IMR-90 (cell line): ENCODE data around the gene TRIM17. TPM values are rescaled to one million over a fixed set of nuclear protein-coding genes. Genes with fewer than 3 reads are reported as not detected.

ENCODE experiments used
- ATAC-seq: fragments of 200-7000 bp; cut with Tn5 transposase; 2 replicates; pipeline ENCODE4 v1.9.1; 2020; ENCODE audit warnings: low read depth, mild to moderate bottlenecking, moderate library complexity
- BruUV-seq: library from RNA; stranded (reverse); fragments of 400-500 nt; replicated peaks from 2 replicates; lab custom pipeline; 2021; lab: Mats Ljungman, UMichigan
- CTCF ChIA-PET: fragments of 300-600 bp; formaldehyde crosslinking; extraction: SDS; loops from one replicate; lab custom pipeline; 2021; ENCODE audit warnings: antibody characterized with exemption; lab: Yijun Ruan, JAX
- POLR2A ChIA-PET: fragments of 300-600 bp; sonication (Branson Sonifier 250); formaldehyde crosslinking; loops from one replicate; lab custom pipeline; 2022; ENCODE audit warnings: antibody characterized with exemption; ENCODE audit not compliant: unreplicated experiment; lab: Charles Lee
- DNase-seq: peaks from one replicate; pipeline ENCODE4 v3.0.0; 2013
- H2AFZ ChIP-seq: replicated peaks from 2 replicates; pipeline ENCODE3; 2013; ENCODE audit warnings: low read length, mild to moderate bottlenecking; ENCODE audit not compliant: poor library complexity
- H2AK5ac ChIP-seq: 2 replicates; pipeline ENCODE4 v1.6.1; 2013; ENCODE audit warnings: low read depth, low read length, inconsistent platforms
- H2AK9ac ChIP-seq: replicated peaks from 2 replicates; pipeline ENCODE3; 2013; ENCODE audit warnings: mild to moderate bottlenecking, low read depth, low read length, moderate library complexity; ENCODE audit not compliant: poor library complexity
- H2BK120ac ChIP-seq: 2 replicates; pipeline ENCODE4 v1.6.1; 2013; ENCODE audit warnings: low read depth, low read length, inconsistent platforms
- H2BK15ac ChIP-seq: 3 replicates; pipeline ENCODE4 v1.6.1; 2013; ENCODE audit warnings: low read depth, low read length, inconsistent platforms
- H2BK20ac ChIP-seq: 2 replicates; pipeline ENCODE4 v1.6.1; 2013; ENCODE audit warnings: low read depth, mild to moderate bottlenecking, inconsistent platforms, low read length, moderate library complexity
- H2BK5ac ChIP-seq: 2 replicates; pipeline ENCODE4 v1.6.1; 2013; ENCODE audit warnings: mild to moderate bottlenecking, low read depth, low read length, inconsistent platforms; ENCODE audit not compliant: poor library complexity, severe bottlenecking
- H3K14ac ChIP-seq: replicated peaks from 2 replicates; pipeline ENCODE4 v1.6.1; 2013; ENCODE audit warnings: low read depth, low read length, inconsistent platforms
- H3K18ac ChIP-seq: 2 replicates; pipeline ENCODE4 v1.6.1; 2013; ENCODE audit warnings: low read depth, low read length, control low read depth
- H3K23ac ChIP-seq: 2 replicates; pipeline ENCODE4 v1.6.1; 2013; ENCODE audit warnings: low read depth, low read length, inconsistent platforms
- H3K27ac ChIP-seq: 2 replicates; pipeline ENCODE4 v1.5.1; 2013; ENCODE audit warnings: mild to moderate bottlenecking, control low read depth, low read length; ENCODE audit not compliant: insufficient read depth
- H3K27me3 ChIP-seq: 2 replicates; pipeline ENCODE4 v1.6.1; 2013; ENCODE audit warnings: low read length; ENCODE audit not compliant: control insufficient read depth, insufficient read depth
- H3K36me3 ChIP-seq: 2 replicates; pipeline ENCODE4 v1.6.1; 2013; ENCODE audit warnings: low read length, mixed read lengths; ENCODE audit not compliant: control insufficient read depth, insufficient read depth
- H3K4ac ChIP-seq: 2 replicates; pipeline ENCODE4 v1.6.1; 2013; ENCODE audit warnings: low read depth, low read length, inconsistent platforms
- H3K4me1 ChIP-seq: 2 replicates; pipeline ENCODE4 v1.6.1; 2013; ENCODE audit warnings: low read length, mixed read lengths; ENCODE audit not compliant: control insufficient read depth, insufficient read depth
- H3K4me2 ChIP-seq: 2 replicates; pipeline ENCODE4 v1.6.1; 2013; ENCODE audit warnings: low read depth, mild to moderate bottlenecking, control low read depth, low read length, moderate library complexity
- H3K4me3 ChIP-seq: 2 replicates; pipeline ENCODE4 v1.5.1; 2013; ENCODE audit warnings: low read depth, mild to moderate bottlenecking, control low read depth, low read length, moderate library complexity; ENCODE audit not compliant: insufficient read depth
- H3K56ac ChIP-seq: 2 replicates; pipeline ENCODE4 v1.6.1; 2013; ENCODE audit warnings: low read length, inconsistent platforms; ENCODE audit not compliant: insufficient read depth; ENCODE audit errors: extremely low read depth
- H3K79me1 ChIP-seq, 2 experiments: 2 replicates each; pipeline ENCODE4 v1.6.1; 2013; ENCODE audit warnings: low read length in 2 of 2, inconsistent platforms in 1 of 2, low read depth in 1 of 2
- H3K9ac ChIP-seq: 2 replicates; pipeline ENCODE4 v1.6.1; 2013; ENCODE audit warnings: low read depth, low read length, control low read depth
- H3K9me1 ChIP-seq: 2 replicates; pipeline ENCODE4 v1.6.1; 2013; ENCODE audit warnings: low read length, inconsistent platforms; ENCODE audit not compliant: insufficient read depth
- H3K9me3 ChIP-seq: 2 replicates; pipeline ENCODE4 v1.6.1; 2013; ENCODE audit warnings: low read length; ENCODE audit not compliant: control insufficient read depth, insufficient read depth
- H4K20me1 ChIP-seq: 2 replicates; pipeline ENCODE4 v1.6.1; 2013; ENCODE audit warnings: low read length, inconsistent platforms; ENCODE audit not compliant: insufficient read depth
- H4K5ac ChIP-seq: 2 replicates; pipeline ENCODE4 v1.6.1; 2013; ENCODE audit warnings: mild to moderate bottlenecking, low read depth, low read length, control low read depth
- H4K8ac ChIP-seq, 2 experiments: 2 replicates each; pipeline ENCODE4 v1.6.1; 2013; ENCODE audit warnings: low read depth in 2 of 2, low read length in 2 of 2, control low read depth in 1 of 2, inconsistent platforms in 1 of 2
- H4K91ac ChIP-seq: 2 replicates; pipeline ENCODE4 v1.6.1; 2013; ENCODE audit warnings: low read depth, low read length, inconsistent platforms; ENCODE audit not compliant: insufficient read depth
- BHLHE40 ChIP-seq: fragments of 150-350 bp; IDR thresholded peaks from 2 replicates; pipeline ENCODE4 v1.6.1; 2016; ENCODE audit warnings: mild to moderate bottlenecking, low read depth, low read length
- CEBPB ChIP-seq: IDR thresholded peaks from 2 replicates; pipeline ENCODE4 v1.6.1; 2012; ENCODE audit warnings: low read depth, low read length, improper control_type of control experiment
- CHD1 ChIP-seq: IDR thresholded peaks from 2 replicates; pipeline ENCODE4 v1.6.1; 2012; ENCODE audit warnings: low read depth, low read length, improper control_type of control experiment
- ELK1 ChIP-seq: fragments of 150-350 bp; IDR thresholded peaks from 2 replicates; pipeline ENCODE4 v1.6.1; 2016; ENCODE audit warnings: low read depth, mild to moderate bottlenecking, low read length, moderate library complexity, borderline replicate concordance
- MAZ ChIP-seq: IDR thresholded peaks from 2 replicates; pipeline ENCODE4 v1.6.1; 2012; ENCODE audit warnings: low read depth, mild to moderate bottlenecking, low read length, improper control_type of control experiment, moderate library complexity, borderline replicate concordance
- MXI1 ChIP-seq: IDR thresholded peaks from 2 replicates; pipeline ENCODE4 v1.6.1; 2012; ENCODE audit warnings: low read depth, mild to moderate bottlenecking, low read length, moderate library complexity, borderline replicate concordance
- NFE2L2 ChIP-seq: fragments of 150-350 bp; IDR thresholded peaks from 2 replicates; pipeline ENCODE4 v1.6.1; 2016; ENCODE audit warnings: low read depth, mild to moderate bottlenecking, low read length
- POLR2A ChIP-seq: IDR thresholded peaks from 2 replicates; pipeline ENCODE4 v1.6.1; 2012; ENCODE audit warnings: mild to moderate bottlenecking, low read depth, low read length
- RAD21 ChIP-seq: IDR thresholded peaks from 2 replicates; pipeline ENCODE4 v1.6.1; 2012; ENCODE audit warnings: low read length, improper control_type of control experiment
- RFX5 ChIP-seq: IDR thresholded peaks from 2 replicates; pipeline ENCODE4 v1.8.0; 2012; ENCODE audit warnings: low read depth, mild to moderate bottlenecking, low read length, moderate library complexity
- SMC3 ChIP-seq: fragments of 150-350 bp; IDR thresholded peaks from 2 replicates; pipeline ENCODE4 v1.6.1; 2016; ENCODE audit warnings: low read depth, mild to moderate bottlenecking, antibody characterized with exemption, low read length, moderate library complexity
- USF2 ChIP-seq: fragments of 150-350 bp; IDR thresholded peaks from 2 replicates; pipeline ENCODE4 v1.6.1; 2017; ENCODE audit warnings: mild to moderate bottlenecking, antibody characterized with exemption, low read length, low read depth
- WGBS, 2 experiments: methylation state at CpG; one replicate each; pipeline versions ENCODE4 v1.1.5 to v1.1.7; 2013; ENCODE audit warnings: missing lambda C conversion rate in 2 of 2; ENCODE audit not compliant: insufficient read length in 1 of 2; ENCODE audit errors: extremely low coverage in 2 of 2; 5-methylcytosine and 5-hydroxymethylcytosine counted together
- dilution Hi-C: fragments of 300-500 bp; cut with HindIII; formaldehyde crosslinking; loops from one replicate; pipeline ENCODE4 v1.14.3; 2018; ENCODE audit warnings: low sequenced_read_pairs; ENCODE audit not compliant: unreplicated experiment
- in situ Hi-C: fragments of 300-500 bp; cut with MboI; formaldehyde crosslinking; loops from 3 replicates; pipeline ENCODE4 v1.14.3; 2019; ENCODE audit warnings: low sequenced_read_pairs, inconsistent platforms, mixed read lengths
- intact Hi-C: fragments of 100-400 bp; cut with micrococcal nuclease; formaldehyde crosslinking; loops from 2 replicates; pipeline ENCODE4 v1.10.0; 2022
- polyA plus RNA-seq, 3 experiments: library from polyadenylated mRNA; depleted of rRNA; stranded (reverse); fragments of >200 nt; gene quantifications; 2 replicates each; pipeline ENCODE4 v1.2.3, GENCODE V29; 2012; ENCODE audit warnings: low replicate concordance in 1 of 3
- total RNA-seq: library from RNA; depleted of rRNA; stranded (reverse); fragments of >200 nt; gene quantifications from 2 replicates; pipeline ENCODE4 v1.2.3, GENCODE V29; 2012

Gene TRIM17
- total and polyA plus RNA-seq, 2 of the 4 experiments (the other 2 are of a cell fraction) = 0.39 TPM; not detected in 1

DNA sequence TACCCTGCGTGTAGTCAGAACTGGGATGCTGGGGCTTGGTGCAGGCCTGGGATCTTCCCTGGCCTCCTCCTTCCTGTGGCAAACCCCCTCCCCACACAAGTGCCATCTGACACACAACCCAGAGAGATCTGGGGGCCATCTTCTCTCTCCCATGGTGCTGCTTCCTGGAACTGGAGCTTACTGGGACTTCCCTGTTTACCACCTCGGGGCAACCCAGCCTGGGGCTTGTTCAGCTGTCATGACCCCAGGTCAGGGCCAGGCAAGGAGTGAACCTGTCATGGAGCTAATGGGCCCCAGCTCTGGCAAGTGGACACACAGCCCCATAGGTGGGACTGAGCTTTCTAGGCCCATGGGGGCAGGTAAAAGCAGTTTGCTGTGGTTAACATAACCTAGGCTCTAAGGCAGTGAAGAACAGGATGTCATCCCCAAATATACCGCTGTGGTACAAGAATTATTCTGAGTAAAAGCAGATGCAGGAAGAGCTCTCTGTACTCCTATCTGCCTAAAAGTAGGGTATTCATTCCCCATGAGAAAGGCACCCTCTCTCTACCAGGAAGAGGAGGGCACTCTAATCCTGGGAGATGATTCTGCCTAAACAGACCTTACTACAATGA is 12.4 kb downstream of the TRIM17 start:
- dilution Hi-C loops (no loop called here), intact Hi-C loops (no loop called here), in situ Hi-C loops (no loop called here)
- H3K18ac ChIP-seq = no peak overlapping the region
- DNase-seq (no peak), ATAC-seq (no peak)
- no TSS peak for BruUV-seq
- H3K27me3 ChIP-seq = no peaks in the 10 kb centered on the region
- no peak overlapping the region for H2BK15ac ChIP-seq
- WGBS, 2 experiments = 57% methylated on average over 1 of the region's 3 CpGs; no CpG with 5 or more reads in 1 of the 2 experiments
- no peak overlapping the region for H2BK20ac ChIP-seq
- H3K9me1 ChIP-seq = peaks cover 12% of the 10 kb centered on the region
- H4K20me1 ChIP-seq = peaks cover 55% of the 10 kb centered on the region
- H3K23ac ChIP-seq = peak overlapping the region; percentile 38; the same call in 1 of the 2 replicates
- H3K56ac ChIP-seq = no peak overlapping the region
- no peak overlapping the region; the same call in 1 of the 2 replicates for H3K4me2 ChIP-seq
- H3K9me3 ChIP-seq = no peaks in the 10 kb centered on the region
- no peak overlapping the region for H2AK5ac ChIP-seq
- H3K27ac ChIP-seq = no peak overlapping the region
- ChIA-PET CTCF (interaction anchor here (0.6 kb wide), 1 partner anchor 63 kb away, joined by 3 read pairs; no protein-coding TSS in a partner anchor), POLR2A (no interaction called here)
- H4K91ac ChIP-seq = no peak overlapping the region
- no peak overlapping the region; the same call in 1 of the 2 replicates for H3K9ac ChIP-seq
- H3K4me3 ChIP-seq = no peak overlapping the region
- peaks cover 22 to 90% of the 10 kb centered on the region in 2 experiments for H3K79me1 ChIP-seq
- H4K5ac ChIP-seq = no peak overlapping the region
- H2BK120ac ChIP-seq = no peak overlapping the region
- no peak overlapping the region for H4K8ac ChIP-seq
- no peak overlapping the region for H3K4ac ChIP-seq
- no peak overlapping the region for H2BK5ac ChIP-seq
- H2AK9ac ChIP-seq = no peak overlapping the region
- H3K4me1 ChIP-seq = peaks cover 15% of the 10 kb centered on the region
- H2AFZ ChIP-seq = no peak overlapping the region
- H3K36me3 ChIP-seq = peaks cover 28% of the 10 kb centered on the region
- no peak overlapping the region for H3K14ac ChIP-seq
- TF ChIP-seq CEBPB (no peak), POLR2A (no peak), ELK1 (no peak), MAZ (no peak), MXI1 (no peak), RFX5 (no peak), BHLHE40 (no peak), RAD21 (no peak), USF2 (no peak), NFE2L2 (no peak), SMC3 (no peak), CHD1 (no peak)
